A673 (cell line): ENCODE results near the gene COX5B.

Experiments used
- EZH2 ChIP-seq: fragments of 200-600 bp; sonication (generic); IDR thresholded peaks from 2 replicates; pipeline ENCODE4 v1.6.1; 2017; ENCODE audit warnings: borderline replicate concordance, low read depth, mild to moderate bottlenecking, mixed read lengths, antibody characterized with exemption, low read length; ENCODE audit not compliant: poor library complexity, severe bottlenecking
- TF ChIP-seq, protein P1 (sequence below): fragments of 300-800, 200-600 bp; sonication (generic); conservative IDR thresholded peaks from 2 replicates; pipeline ENCODE4 v1.5.1; 2017; ENCODE audit warnings: low read depth, mild to moderate bottlenecking, antibody characterized with exemption, low read length, moderate library complexity, mixed read lengths

DNA sequence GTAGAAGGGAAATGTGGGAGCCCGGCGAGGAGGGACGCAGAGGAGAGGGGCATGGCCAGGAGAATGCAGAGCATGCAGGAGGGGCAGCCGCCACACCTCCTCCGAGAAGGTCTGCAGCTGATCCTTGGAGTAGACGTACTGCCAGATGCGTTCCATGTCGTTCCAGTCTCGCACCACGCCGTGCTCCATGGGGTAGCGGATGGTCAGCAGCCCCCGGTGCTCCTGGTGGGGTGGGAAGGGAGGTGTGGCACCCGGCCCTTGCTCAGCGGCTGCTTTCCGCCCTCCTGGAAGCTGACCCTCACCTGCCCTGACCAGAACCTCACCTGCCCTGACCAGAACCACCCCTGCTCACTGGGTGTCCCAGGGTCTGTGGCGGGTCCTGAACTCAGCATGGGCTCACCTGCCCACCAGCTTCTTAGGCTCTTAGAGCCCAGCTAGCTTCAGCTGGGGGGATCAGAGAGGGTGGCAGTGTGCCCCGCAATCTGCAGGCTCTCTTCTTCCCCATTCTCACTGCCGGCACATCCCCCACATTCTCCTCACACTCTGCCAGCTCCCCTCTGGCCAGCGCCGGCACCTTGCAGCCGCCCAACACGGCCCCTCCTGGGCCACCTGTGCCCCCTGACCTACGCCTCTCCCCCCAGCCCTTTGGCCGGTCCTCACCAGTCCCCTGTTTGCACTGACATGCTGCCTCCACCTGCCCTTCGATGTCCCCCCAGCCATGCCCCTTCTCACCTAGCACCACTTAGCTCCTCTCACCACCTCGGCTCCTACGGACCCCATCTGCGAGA is 13.6 kb downstream of the COX5B start:
- TF ChIP-seq, protein P1, sequence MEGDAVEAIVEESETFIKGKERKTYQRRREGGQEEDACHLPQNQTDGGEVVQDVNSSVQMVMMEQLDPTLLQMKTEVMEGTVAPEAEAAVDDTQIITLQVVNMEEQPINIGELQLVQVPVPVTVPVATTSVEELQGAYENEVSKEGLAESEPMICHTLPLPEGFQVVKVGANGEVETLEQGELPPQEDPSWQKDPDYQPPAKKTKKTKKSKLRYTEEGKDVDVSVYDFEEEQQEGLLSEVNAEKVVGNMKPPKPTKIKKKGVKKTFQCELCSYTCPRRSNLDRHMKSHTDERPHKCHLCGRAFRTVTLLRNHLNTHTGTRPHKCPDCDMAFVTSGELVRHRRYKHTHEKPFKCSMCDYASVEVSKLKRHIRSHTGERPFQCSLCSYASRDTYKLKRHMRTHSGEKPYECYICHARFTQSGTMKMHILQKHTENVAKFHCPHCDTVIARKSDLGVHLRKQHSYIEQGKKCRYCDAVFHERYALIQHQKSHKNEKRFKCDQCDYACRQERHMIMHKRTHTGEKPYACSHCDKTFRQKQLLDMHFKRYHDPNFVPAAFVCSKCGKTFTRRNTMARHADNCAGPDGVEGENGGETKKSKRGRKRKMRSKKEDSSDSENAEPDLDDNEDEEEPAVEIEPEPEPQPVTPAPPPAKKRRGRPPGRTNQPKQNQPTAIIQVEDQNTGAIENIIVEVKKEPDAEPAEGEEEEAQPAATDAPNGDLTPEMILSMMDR = no peak
- TF ChIP-seq EZH2 = no peak
